ENCODE measurements around the gene SAFB. TPM values are rescaled to one million over a fixed set of nuclear protein-coding genes. Genes with fewer than 3 reads are reported as not detected.

SAFB gene
- total RNA-seq, 1 experiment from 2014 or later = 83.0 TPM

DNA sequence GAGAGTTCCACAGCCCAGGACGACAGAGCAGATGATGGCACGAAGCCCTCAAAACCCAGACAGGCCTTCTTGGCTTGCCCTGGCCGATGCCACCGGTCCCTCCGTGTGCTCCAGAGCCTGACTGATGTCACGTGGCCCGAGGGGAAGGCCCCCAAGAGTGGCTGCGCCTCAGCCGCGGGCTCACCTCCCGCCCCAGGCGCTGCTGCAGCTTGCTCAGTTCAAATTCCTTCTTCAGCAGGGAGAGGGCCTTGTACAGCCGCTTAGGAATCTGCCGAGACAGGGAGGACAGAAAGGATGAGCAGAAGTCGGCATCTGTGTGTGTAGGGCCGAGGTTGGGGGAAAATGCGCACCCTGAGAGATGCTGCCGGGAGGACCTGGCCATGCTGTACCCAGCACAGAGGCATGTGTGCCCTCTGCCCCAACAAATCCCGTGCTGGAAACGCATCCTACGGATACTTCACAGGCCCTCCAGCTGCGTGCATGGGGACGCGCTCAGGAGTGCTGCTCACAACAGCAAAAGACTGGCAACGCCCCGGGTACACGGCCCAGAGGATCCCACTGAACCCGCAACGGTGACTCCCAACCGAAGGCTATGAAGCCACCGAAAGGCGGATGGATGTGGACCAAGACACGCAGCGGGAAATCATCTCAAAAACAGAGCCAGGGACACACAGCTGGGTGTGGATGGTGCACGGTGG lies 84.1 kb downstream of the SAFB start:
- Histone ChIP-seq H3K4me3 (ENCODE audit: low read depth in 2 of 2, low read length in 2 of 2) (no peak overlapping the region), H3K9me3 (ENCODE audit: control insufficient read depth, insufficient read depth, low read depth, low read length) (no peaks in the 10 kb centered on the region), H3K27ac (ENCODE audit: low read length) (no peak overlapping the region), H3K4me1 (ENCODE audit: control insufficient read depth, insufficient read depth, low read length) (no peaks in the 10 kb centered on the region), H3K36me3 (ENCODE audit: control insufficient read depth, insufficient read depth, low read length) (peaks cover 2% of the 10 kb centered on the region), H3K27me3 (ENCODE audit: control insufficient read depth, insufficient read depth, low read length) (no peaks in the 10 kb centered on the region)
- intact Hi-C loops (cut with micrococcal nuclease; ENCODE audit: unreplicated experiment) (no loop called here), in situ Hi-C loops (cut with HindIII; ENCODE audit: low pct_unique_long_range_greater_than_20kb, low sequenced_read_pairs) (no loop called here)
- ChIA-PET POLR2A (no interaction called here), CTCF (no interaction called here)
- no peak for ATAC-seq
- no peak for DNase-seq (ENCODE audit: low read depth, low spot score)
- no TSS peak for BruUV-seq (replicated peaks)
- TF ChIP-seq SIN3A (IDR thresholded peaks at IDR 0.05; ENCODE audit: borderline replicate concordance, insufficient read depth, low read depth, low read length) = no peak
- TF ChIP-seq, protein P1, sequence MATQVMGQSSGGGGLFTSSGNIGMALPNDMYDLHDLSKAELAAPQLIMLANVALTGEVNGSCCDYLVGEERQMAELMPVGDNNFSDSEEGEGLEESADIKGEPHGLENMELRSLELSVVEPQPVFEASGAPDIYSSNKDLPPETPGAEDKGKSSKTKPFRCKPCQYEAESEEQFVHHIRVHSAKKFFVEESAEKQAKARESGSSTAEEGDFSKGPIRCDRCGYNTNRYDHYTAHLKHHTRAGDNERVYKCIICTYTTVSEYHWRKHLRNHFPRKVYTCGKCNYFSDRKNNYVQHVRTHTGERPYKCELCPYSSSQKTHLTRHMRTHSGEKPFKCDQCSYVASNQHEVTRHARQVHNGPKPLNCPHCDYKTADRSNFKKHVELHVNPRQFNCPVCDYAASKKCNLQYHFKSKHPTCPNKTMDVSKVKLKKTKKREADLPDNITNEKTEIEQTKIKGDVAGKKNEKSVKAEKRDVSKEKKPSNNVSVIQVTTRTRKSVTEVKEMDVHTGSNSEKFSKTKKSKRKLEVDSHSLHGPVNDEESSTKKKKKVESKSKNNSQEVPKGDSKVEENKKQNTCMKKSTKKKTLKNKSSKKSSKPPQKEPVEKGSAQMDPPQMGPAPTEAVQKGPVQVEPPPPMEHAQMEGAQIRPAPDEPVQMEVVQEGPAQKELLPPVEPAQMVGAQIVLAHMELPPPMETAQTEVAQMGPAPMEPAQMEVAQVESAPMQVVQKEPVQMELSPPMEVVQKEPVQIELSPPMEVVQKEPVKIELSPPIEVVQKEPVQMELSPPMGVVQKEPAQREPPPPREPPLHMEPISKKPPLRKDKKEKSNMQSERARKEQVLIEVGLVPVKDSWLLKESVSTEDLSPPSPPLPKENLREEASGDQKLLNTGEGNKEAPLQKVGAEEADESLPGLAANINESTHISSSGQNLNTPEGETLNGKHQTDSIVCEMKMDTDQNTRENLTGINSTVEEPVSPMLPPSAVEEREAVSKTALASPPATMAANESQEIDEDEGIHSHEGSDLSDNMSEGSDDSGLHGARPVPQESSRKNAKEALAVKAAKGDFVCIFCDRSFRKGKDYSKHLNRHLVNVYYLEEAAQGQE (IDR thresholded peaks at IDR 0.05; ENCODE audit: insufficient read depth in 1 of 2, low read depth in 2 of 2, low read length in 1 of 2) = no peak
- TF ChIP-seq, protein P2, sequence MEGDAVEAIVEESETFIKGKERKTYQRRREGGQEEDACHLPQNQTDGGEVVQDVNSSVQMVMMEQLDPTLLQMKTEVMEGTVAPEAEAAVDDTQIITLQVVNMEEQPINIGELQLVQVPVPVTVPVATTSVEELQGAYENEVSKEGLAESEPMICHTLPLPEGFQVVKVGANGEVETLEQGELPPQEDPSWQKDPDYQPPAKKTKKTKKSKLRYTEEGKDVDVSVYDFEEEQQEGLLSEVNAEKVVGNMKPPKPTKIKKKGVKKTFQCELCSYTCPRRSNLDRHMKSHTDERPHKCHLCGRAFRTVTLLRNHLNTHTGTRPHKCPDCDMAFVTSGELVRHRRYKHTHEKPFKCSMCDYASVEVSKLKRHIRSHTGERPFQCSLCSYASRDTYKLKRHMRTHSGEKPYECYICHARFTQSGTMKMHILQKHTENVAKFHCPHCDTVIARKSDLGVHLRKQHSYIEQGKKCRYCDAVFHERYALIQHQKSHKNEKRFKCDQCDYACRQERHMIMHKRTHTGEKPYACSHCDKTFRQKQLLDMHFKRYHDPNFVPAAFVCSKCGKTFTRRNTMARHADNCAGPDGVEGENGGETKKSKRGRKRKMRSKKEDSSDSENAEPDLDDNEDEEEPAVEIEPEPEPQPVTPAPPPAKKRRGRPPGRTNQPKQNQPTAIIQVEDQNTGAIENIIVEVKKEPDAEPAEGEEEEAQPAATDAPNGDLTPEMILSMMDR (IDR thresholded peaks at IDR 0.05) = no peak
- TF ChIP-seq TCF7L2 (IDR thresholded peaks at IDR 0.05; ENCODE audit: low read depth, low read length) = no peak
- no peak for TF ChIP-seq POLR2AphosphoS5 (IDR thresholded peaks at IDR 0.05; ENCODE audit: low read depth, low read length)

DNA sequence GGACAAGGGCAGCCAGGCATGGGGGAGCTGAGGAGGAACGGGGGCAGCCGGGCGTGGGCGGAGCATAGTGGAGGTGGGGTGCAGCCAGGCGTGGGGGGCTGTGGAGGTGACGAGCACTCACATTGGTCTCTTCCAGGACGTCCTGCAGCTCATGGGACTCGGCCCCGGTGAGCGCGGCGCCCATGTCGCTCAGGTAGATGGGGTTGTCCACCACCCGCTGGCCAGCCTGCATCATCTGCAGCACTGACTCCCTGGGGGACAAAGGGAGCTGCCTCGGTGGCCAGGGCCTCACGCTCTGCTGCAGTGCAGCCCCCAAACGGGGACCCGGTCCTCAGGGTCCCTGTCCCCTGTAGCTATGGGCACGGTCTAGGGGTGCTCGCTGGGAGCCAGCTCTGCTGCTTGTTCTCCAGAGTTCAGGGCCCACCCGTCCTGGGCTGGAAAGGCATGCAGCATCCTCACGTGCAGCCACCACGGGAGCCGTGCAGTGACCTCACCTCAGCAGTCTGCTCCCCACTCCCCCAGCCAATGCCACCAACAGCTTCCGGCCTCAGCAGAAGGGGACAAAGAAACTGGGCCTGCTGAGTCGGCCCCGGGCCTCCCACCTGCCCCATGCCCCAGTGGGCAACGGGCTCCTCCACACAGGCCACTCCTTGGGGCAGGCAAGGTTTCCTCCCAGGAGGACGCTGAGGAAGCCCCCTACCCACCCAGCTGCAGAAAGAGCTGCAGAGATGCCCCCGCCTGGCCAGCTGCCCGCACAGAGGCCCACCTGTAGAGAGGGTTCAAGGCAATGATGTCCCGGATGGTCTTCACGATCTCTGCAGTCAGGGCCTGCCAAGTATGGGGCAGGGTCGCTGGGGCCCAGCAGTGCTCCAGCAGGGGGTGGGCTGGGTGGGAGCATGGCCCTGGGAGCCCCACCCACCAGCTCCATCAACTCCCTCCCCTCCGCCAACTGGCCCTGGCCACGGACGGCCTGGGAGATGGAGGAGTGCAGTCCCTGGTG lies 85.0 kb downstream of the SAFB start:
- DNase-seq (ENCODE audit: low read depth, low spot score) (no peak), ATAC-seq (no peak)
- no peak for TF ChIP-seq POLR2AphosphoS5 (IDR thresholded peaks at IDR 0.05; ENCODE audit: low read depth, low read length)
- no peak for TF ChIP-seq SIN3A (IDR thresholded peaks at IDR 0.05; ENCODE audit: borderline replicate concordance, insufficient read depth, low read depth, low read length)
- TF ChIP-seq, protein P1 (IDR thresholded peaks at IDR 0.05; ENCODE audit: insufficient read depth in 1 of 2, low read depth in 2 of 2, low read length in 1 of 2) = no peak
- TF ChIP-seq, protein P2 (IDR thresholded peaks at IDR 0.05) = no peak
- no peak for TF ChIP-seq TCF7L2 (IDR thresholded peaks at IDR 0.05; ENCODE audit: low read depth, low read length)
- Histone ChIP-seq H3K27ac (ENCODE audit: low read length) (no peak overlapping the region), H3K36me3 (ENCODE audit: control insufficient read depth, insufficient read depth, low read length) (peaks cover 2% of the 10 kb centered on the region), H3K9me3 (ENCODE audit: control insufficient read depth, insufficient read depth, low read depth, low read length) (no peaks in the 10 kb centered on the region), H3K4me3 (ENCODE audit: low read depth in 2 of 2, low read length in 2 of 2) (no peak overlapping the region), H3K4me1 (ENCODE audit: control insufficient read depth, insufficient read depth, low read length) (no peaks in the 10 kb centered on the region), H3K27me3 (ENCODE audit: control insufficient read depth, insufficient read depth, low read length) (no peaks in the 10 kb centered on the region)
- CTCF ChIA-PET = no interaction called here
- POLR2A ChIA-PET = no interaction called here
- no TSS peak for BruUV-seq (replicated peaks)
- intact Hi-C loops (cut with micrococcal nuclease; ENCODE audit: unreplicated experiment) (no loop called here), in situ Hi-C loops (cut with HindIII; ENCODE audit: low pct_unique_long_range_greater_than_20kb, low sequenced_read_pairs) (no loop called here)

All from Panc1 (cell line).